NCI-H1092 (cell line): Measurements from ENCODE around the gene EFCAB11.
"Not testable (repeated sequence)": the region's sequence is repeated elsewhere in the genome, so short reads cannot be mapped to it uniquely, and the experiment has no call there.

Experiments
- DNase-seq: peaks from one replicate; lab custom pipeline; 2025; lab: John Stamatoyannopoulos, UW

The EFCAB11 gene

GRCh38 chr14:89911010-89911919, 43.3 kb downstream of the EFCAB11 start:
- DNase-seq = no peak

- no peak for DNase-seq
Measured at GRCh38 chr14:89910691-89911009, 43.9 kb downstream of the EFCAB11 start.

GRCh38 chr14:89909586-89909985, 44.9 kb downstream of the EFCAB11 start:
- no peak for DNase-seq

GRCh38 chr14:89908712-89909450, 45.6 kb downstream of the EFCAB11 start:
- DNase-seq = no peak

- DNase-seq = no peak
Measured at GRCh38 chr14:89907655-89908054, 46.9 kb downstream of the EFCAB11 start.

GRCh38 chr14:89906000-89906399, 48.5 kb downstream of the EFCAB11 start:
- DNase-seq = no peak

- DNase-seq = no peak
Measured at GRCh38 chr14:89903340-89903952, 51.1 kb downstream of the EFCAB11 start.

- DNase-seq = peak; percentile 44
Measured at GRCh38 chr14:89902881-89903280, 51.6 kb downstream of the EFCAB11 start.

GRCh38 chr14:89900802-89901201, 53.7 kb downstream of the EFCAB11 start:
- no peak for DNase-seq

GRCh38 chr14:89899917-89900663, 54.4 kb downstream of the EFCAB11 start:
- DNase-seq = peak; percentile 4

GRCh38 chr14:89899291-89899690, 55.2 kb downstream of the EFCAB11 start:
- no peak for DNase-seq

- not testable (repeated sequence) for DNase-seq
Measured at GRCh38 chr14:89893388-89893787, 61.1 kb downstream of the EFCAB11 start.

GRCh38 chr14:89892953-89893352, 61.6 kb downstream of the EFCAB11 start:
- no peak for DNase-seq

- not testable (repeated sequence) for DNase-seq
Measured at GRCh38 chr14:89891721-89892120, 62.8 kb downstream of the EFCAB11 start.

- DNase-seq = no peak
Measured at GRCh38 chr14:89891055-89891454, 63.5 kb downstream of the EFCAB11 start.

GRCh38 chr14:89890589-89890988, 63.9 kb downstream of the EFCAB11 start:
- no peak for DNase-seq

GRCh38 chr14:89889626-89890025, 64.9 kb downstream of the EFCAB11 start:
- DNase-seq = no peak

- no peak for DNase-seq
Measured at GRCh38 chr14:89884761-89885160, 69.8 kb downstream of the EFCAB11 start.

GRCh38 chr14:89881839-89882238, 72.7 kb downstream of the EFCAB11 start:
- DNase-seq = no peak

GRCh38 chr14:89874091-89874490, 80.4 kb downstream of the EFCAB11 start:
- not testable (repeated sequence) for DNase-seq

- no peak for DNase-seq
Measured at GRCh38 chr14:89870316-89870715, 84.2 kb downstream of the EFCAB11 start.

- no peak for DNase-seq
Measured at GRCh38 chr14:89869606-89870005, 84.9 kb downstream of the EFCAB11 start.
